ENCODE data around the gene C10orf62.

C10orf62 gene

GRCh38 chr10:97585439-97585811, 4.1 kb upstream of the C10orf62 start:
- no peak for TF ChIP-seq CTCF (conservative IDR thresholded peaks at IDR 0.05; ENCODE audit: low read depth)
- no peak for DNase-seq (ENCODE audit: low spot score)
- CTCF ChIA-PET, result no interaction called here
- H3K27ac ChIP-seq, result peak overlapping the region; percentile 75
- POLR2A ChIA-PET (ENCODE audit: low non-redundant PET), result no interaction called here

- DNase-seq (ENCODE audit: low spot score), result no peak
- TF ChIP-seq CTCF (conservative IDR thresholded peaks at IDR 0.05; ENCODE audit: low read depth), result no peak
- no peak overlapping the region for H3K27ac ChIP-seq
- CTCF ChIA-PET, result no interaction called here
- POLR2A ChIA-PET (ENCODE audit: low non-redundant PET), result no interaction called here
Measured at GRCh38 chr10:97587183-97587582, 2.3 kb upstream of the C10orf62 start.

- ChIA-PET CTCF (interaction anchor here (0.9 to 1.4 kb wide), 3 partner anchors 18 to 232 kb away, joined by 3 to 4 read pairs (median 4); partner anchors contain the start of gene ANKRD2), POLR2A (ENCODE audit: low non-redundant PET) (no interaction called here)
- no peak for DNase-seq (ENCODE audit: low spot score)
- TF ChIP-seq CTCF (conservative IDR thresholded peaks at IDR 0.05; ENCODE audit: low read depth), result no peak
- H3K27ac ChIP-seq, result peak overlapping the region; percentile 12; the same call in 1 of the 2 replicates
Measured at GRCh38 chr10:97590082-97590747, 694 bp downstream of the C10orf62 start.

- POLR2A ChIA-PET (ENCODE audit: low non-redundant PET), result no interaction called here
- CTCF ChIA-PET, result interaction anchor here (0.6 to 1.4 kb wide), 4 partner anchors 19 to 232 kb away, joined by 3 to 4 read pairs (median 3); partner anchors contain the start of gene ANKRD2
- DNase-seq (ENCODE audit: low spot score), result no peak
Measured at GRCh38 chr10:97590748-97591495, 1.4 kb downstream of the C10orf62 start.

GRCh38 chr10:97593421-97593820, 3.9 kb downstream of the C10orf62 start:
- no peak for TF ChIP-seq CTCF (conservative IDR thresholded peaks at IDR 0.05; ENCODE audit: low read depth)
- no peak for DNase-seq (ENCODE audit: low spot score)
- POLR2A ChIA-PET (ENCODE audit: low non-redundant PET), result no interaction called here
- H3K27ac ChIP-seq, result peak overlapping the region; percentile 32; the same call in 1 of the 2 replicates
- CTCF ChIA-PET, result no interaction called here

More at GRCh38 chr10:97590748-97591495, 1.4 kb downstream of the C10orf62 start:
- TF ChIP-seq CTCF (conservative IDR thresholded peaks at IDR 0.05; ENCODE audit: low read depth), result no peak
- H3K27ac ChIP-seq, result no peak overlapping the region; the same call in 1 of the 2 replicates

All from RWPE1 (cell line).